SK-N-SH (cell line): ENCODE data around the gene ASZ1. TPM values are rescaled to one million over a fixed set of nuclear protein-coding genes. Genes with fewer than 3 reads are reported as not detected.

Experiments used
- CTCF ChIA-PET: fragments of 300-600, 350-600 bp; formaldehyde crosslinking; extraction: SDS; loops from one replicate; lab custom pipeline; 2021; lab: Yijun Ruan, JAX
- POLR2A ChIA-PET: fragments of 350-600 bp; sonication (Branson Sonifier 250); formaldehyde crosslinking; extraction: SDS; loops from one replicate; lab custom pipeline; 2020; ENCODE audit warnings: antibody characterized with exemption, inconsistent platforms; lab: Yijun Ruan, JAX
- DNase-seq: peaks from one replicate; pipeline ENCODE4 v3.0.0; 2012
- H2AFZ ChIP-seq: fragments of 200-600 bp; sonication (generic); 2 replicates; pipeline ENCODE4 v1.8.1; 2016; ENCODE audit warnings: antibody characterized with exemption, mild to moderate bottlenecking, low read depth
- H3F3A ChIP-seq: fragments of 200-600 bp; sonication (generic); replicated peaks from 2 replicates; pipeline ENCODE3; 2016; ENCODE audit warnings: antibody characterized with exemption, mild to moderate bottlenecking; ENCODE audit not compliant: insufficient read depth
- H3K27ac ChIP-seq, 2 experiments: fragments of 200-500 bp in 1 of 2; fragments of 200-600 bp in 1 of 2; sonication (Bioruptor generic) in 1 of 2; sonication (generic), shearing (Covaris generic) in 1 of 2; 2 replicates each; pipeline versions ENCODE4 v1.5.1 to v1.6.1; 2014 to 2016; ENCODE audit warnings: low read depth in 2 of 2, inconsistent platforms in 1 of 2, low read length in 1 of 2, mild to moderate bottlenecking in 1 of 2, mixed read lengths in 1 of 2
- H3K27me3 ChIP-seq: fragments of 200-600 bp; sonication (generic), shearing (Covaris generic); 2 replicates; pipeline ENCODE4 v1.6.1; 2016; ENCODE audit warnings: mixed run types; ENCODE audit not compliant: insufficient read depth
- H3K36me3 ChIP-seq, 2 experiments: fragments of 200-500 bp in 1 of 2; fragments of 200-600 bp in 1 of 2; sonication (Bioruptor generic) in 1 of 2; sonication (generic) in 1 of 2; replicated peaks in 1 of 2; 2 replicates each; pipeline versions ENCODE3 to v1.5.1; 2014 to 2016; ENCODE audit warnings: low read length in 1 of 2, mild to moderate bottlenecking in 1 of 2; ENCODE audit not compliant: insufficient read depth in 2 of 2, control insufficient read depth in 1 of 2
- H3K4me1 ChIP-seq, 2 experiments: fragments of 200-500 bp in 1 of 2; fragments of 200-600 bp in 1 of 2; sonication (Bioruptor generic) in 1 of 2; sonication (generic), shearing (Covaris generic) in 1 of 2; 2 replicates each; pipeline versions ENCODE4 v1.5.1 to v1.6.1; 2014 to 2016; ENCODE audit warnings: low read depth in 1 of 2, low read length in 1 of 2, mixed run types in 1 of 2; ENCODE audit not compliant: insufficient read depth in 2 of 2, control insufficient read depth in 1 of 2
- H3K4me2 ChIP-seq: fragments of 200-600 bp; sonication (generic), shearing (Covaris generic); 2 replicates; pipeline ENCODE4 v1.6.1; 2017; ENCODE audit warnings: mixed run types
- H3K4me3 ChIP-seq, 2 experiments: fragments of 200-500 bp in 1 of 2; fragments of 200-600 bp in 1 of 2; sonication (Bioruptor generic) in 1 of 2; sonication (generic), shearing (Covaris generic) in 1 of 2; 2 replicates each; pipeline versions ENCODE4 v1.5.1 to v1.8.1; 2014 to 2016; ENCODE audit warnings: low read depth in 2 of 2, inconsistent platforms in 1 of 2, low read length in 1 of 2, mild to moderate bottlenecking in 1 of 2, mixed read lengths in 1 of 2, moderate library complexity in 1 of 2
- H3K79me2 ChIP-seq: fragments of 200-600 bp; sonication (generic); 2 replicates; pipeline ENCODE4 v1.8.1; 2017; ENCODE audit warnings: mild to moderate bottlenecking; ENCODE audit not compliant: insufficient read depth
- H3K9ac ChIP-seq: fragments of 200-600 bp; sonication (generic); 2 replicates; pipeline ENCODE4 v1.6.1; 2017; ENCODE audit warnings: mixed run types
- H3K9me2 ChIP-seq: fragments of 200-600 bp; sonication (generic); 2 replicates; pipeline ENCODE4 v1.6.1; 2017; ENCODE audit warnings: mixed run types
- H3K9me3 ChIP-seq: fragments of 200-600 bp; sonication (generic); 2 replicates; pipeline ENCODE4 v1.6.1; 2017; ENCODE audit warnings: mixed run types, mild to moderate bottlenecking, moderate library complexity
- H4K20me1 ChIP-seq: fragments of 200-600 bp; sonication (generic); 2 replicates; pipeline ENCODE4 v1.6.1; 2017; ENCODE audit warnings: mild to moderate bottlenecking, mixed run types; ENCODE audit not compliant: insufficient read depth
- EP300 ChIP-seq, 2 experiments: IDR thresholded peaks; 2 replicates each; pipeline versions ENCODE4 v1.4.0 to v1.6.1; 2012; ENCODE audit warnings: borderline replicate concordance in 1 of 2, low read depth in 1 of 2, low read length in 1 of 2
- EZH2phosphoT487 ChIP-seq: fragments of 200-600 bp; sonication (generic); IDR thresholded peaks from 2 replicates; pipeline ENCODE4 v1.6.1; 2017; ENCODE audit warnings: low read depth, mixed run types, mild to moderate bottlenecking, antibody characterized with exemption, moderate library complexity, borderline replicate concordance
- FOXJ3 ChIP-seq: sonication (generic); formaldehyde crosslinking; IDR thresholded peaks from 2 replicates; pipeline ENCODE4 v1.5.1; 2020; ENCODE audit warnings: mild to moderate bottlenecking, missing genetic modification reagents
- FOXM1 ChIP-seq: IDR thresholded peaks from 2 replicates; pipeline ENCODE4 v1.4.0; 2012; ENCODE audit warnings: low read depth, mild to moderate bottlenecking
- GABPA ChIP-seq: IDR thresholded peaks from 2 replicates; pipeline ENCODE4 v1.4.0; 2012; ENCODE audit warnings: low read depth, mild to moderate bottlenecking
- IRF3 ChIP-seq: fragments of 150-350 bp; IDR thresholded peaks from 2 replicates; pipeline ENCODE4 v1.6.1; 2016; ENCODE audit warnings: mild to moderate bottlenecking, low read depth, low read length
- JUND ChIP-seq: IDR thresholded peaks from 2 replicates; pipeline ENCODE4 v1.4.0; 2012
- MAX ChIP-seq: IDR thresholded peaks from 2 replicates; pipeline ENCODE4 v1.4.0; 2012; ENCODE audit warnings: low read depth
- NFIC ChIP-seq: IDR thresholded peaks from 2 replicates; pipeline ENCODE4 v1.4.0; 2012; ENCODE audit warnings: borderline replicate concordance
- PBX3 ChIP-seq: IDR thresholded peaks from 2 replicates; pipeline ENCODE4; 2012
- POLR2AphosphoS5 ChIP-seq: IDR thresholded peaks from 2 replicates; pipeline ENCODE4 v1.6.1; 2012; ENCODE audit warnings: low read depth, low read length
- RAD21 ChIP-seq: IDR thresholded peaks from 2 replicates; pipeline ENCODE4 v1.6.1; 2012; ENCODE audit warnings: mild to moderate bottlenecking, low read length
- RCOR1 ChIP-seq: fragments of 150-350 bp; IDR thresholded peaks from 2 replicates; pipeline ENCODE4 v1.6.1; 2017; ENCODE audit warnings: antibody characterized with exemption, low read length
- REST ChIP-seq: IDR thresholded peaks from 2 replicates; pipeline ENCODE4 v1.6.1; 2012; ENCODE audit warnings: mild to moderate bottlenecking, low read depth, low read length, moderate library complexity
- RXRA ChIP-seq: IDR thresholded peaks from 2 replicates; pipeline ENCODE4 v1.4.0; 2012; ENCODE audit warnings: low read depth, mild to moderate bottlenecking, borderline replicate concordance
- TEAD4 ChIP-seq: IDR thresholded peaks from 2 replicates; pipeline ENCODE4 v1.4.0; 2012; ENCODE audit warnings: mild to moderate bottlenecking, borderline replicate concordance; ENCODE audit not compliant: insufficient read depth
- YY1 ChIP-seq: IDR thresholded peaks from 2 replicates; pipeline ENCODE4 v1.4.0; 2012; ENCODE audit warnings: low read depth, mild to moderate bottlenecking
- WGBS: methylation state at CpG from one replicate; pipeline ENCODE4 v1.1.6; 2017; ENCODE audit warnings: low lambda C conversion rate; 5-methylcytosine and 5-hydroxymethylcytosine counted together
- polyA plus RNA-seq, 3 experiments: library from polyadenylated mRNA; depleted of rRNA; stranded (reverse); fragments of >200 nt; gene quantifications; 2 replicates each; pipeline ENCODE4 v1.2.3, GENCODE V29; 2012
- TF ChIP-seq, protein P1 (sequence below): IDR thresholded peaks from 2 replicates; pipeline ENCODE4 v1.4.0; 2012; ENCODE audit warnings: low read depth, borderline replicate concordance
- TF ChIP-seq, protein P2 (sequence below): fragments of 200-600 bp; sonication (generic); IDR thresholded peaks from 2 replicates; pipeline ENCODE4 v1.6.1; 2017; ENCODE audit warnings: antibody characterized with exemption, mild to moderate bottlenecking, moderate library complexity
- TF ChIP-seq, protein P3 (sequence below): fragments of 150-350 bp; IDR thresholded peaks from 2 replicates; pipeline ENCODE4 v1.6.1; 2017; ENCODE audit warnings: antibody characterized with exemption, low read length, low read depth, borderline replicate concordance

Gene ASZ1
- polyA plus RNA-seq, 1 of the 3 experiments (the other 2 are of a cell fraction): not detected

- Histone ChIP-seq H3K9me2 (no peaks in the 10 kb centered on the region), H3K36me3 (no peaks in the 10 kb centered on the region), H3K4me1 (no peaks in the 10 kb centered on the region), H2AFZ (no peak overlapping the region), H4K20me1 (no peaks in the 10 kb centered on the region; the same call in 1 of the 2 replicates), H3K9me3 (no peaks in the 10 kb centered on the region), H3K27ac (no peak overlapping the region), H3K9ac (no peak overlapping the region), H3K27me3 (peaks cover 10% of the 10 kb centered on the region; the same call in 1 of the 2 replicates), H3K4me3 (no peak overlapping the region), H3F3A (no peaks in the 10 kb centered on the region), H3K79me2 (no peaks in the 10 kb centered on the region), H3K4me2 (no peak overlapping the region)
- CTCF ChIA-PET: interaction anchor here (0.9 kb wide), 1 partner anchor 12 kb away, joined by 4 read pairs; no protein-coding TSS in a partner anchor
- POLR2A ChIA-PET: no interaction called here
- 13% methylated on average over 5 of the region's 5 CpGs for WGBS
- no peak for DNase-seq
- TF ChIP-seq REST: no peak
- no peak for TF ChIP-seq FOXJ3
- no peak for TF ChIP-seq EZH2phosphoT487
- TF ChIP-seq IRF3: no peak
- no peak for TF ChIP-seq EP300 (IDR thresholded peaks at IDR 0.05; ENCODE audit: borderline replicate concordance in 1 of 2, low read depth in 1 of 2, low read length in 1 of 2)
- no peak for TF ChIP-seq RCOR1
- no peak for TF ChIP-seq MAX
- no peak for TF ChIP-seq PBX3
- no peak for TF ChIP-seq JUND
- no peak for TF ChIP-seq RAD21
- TF ChIP-seq TEAD4: no peak
- TF ChIP-seq, protein P1, sequence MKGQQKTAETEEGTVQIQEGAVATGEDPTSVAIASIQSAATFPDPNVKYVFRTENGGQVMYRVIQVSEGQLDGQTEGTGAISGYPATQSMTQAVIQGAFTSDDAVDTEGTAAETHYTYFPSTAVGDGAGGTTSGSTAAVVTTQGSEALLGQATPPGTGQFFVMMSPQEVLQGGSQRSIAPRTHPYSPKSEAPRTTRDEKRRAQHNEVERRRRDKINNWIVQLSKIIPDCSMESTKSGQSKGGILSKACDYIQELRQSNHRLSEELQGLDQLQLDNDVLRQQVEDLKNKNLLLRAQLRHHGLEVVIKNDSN: no peak
- TF ChIP-seq POLR2AphosphoS5: no peak
- no peak for TF ChIP-seq NFIC
- TF ChIP-seq GABPA: no peak
- TF ChIP-seq FOXM1: no peak
- TF ChIP-seq, protein P2, sequence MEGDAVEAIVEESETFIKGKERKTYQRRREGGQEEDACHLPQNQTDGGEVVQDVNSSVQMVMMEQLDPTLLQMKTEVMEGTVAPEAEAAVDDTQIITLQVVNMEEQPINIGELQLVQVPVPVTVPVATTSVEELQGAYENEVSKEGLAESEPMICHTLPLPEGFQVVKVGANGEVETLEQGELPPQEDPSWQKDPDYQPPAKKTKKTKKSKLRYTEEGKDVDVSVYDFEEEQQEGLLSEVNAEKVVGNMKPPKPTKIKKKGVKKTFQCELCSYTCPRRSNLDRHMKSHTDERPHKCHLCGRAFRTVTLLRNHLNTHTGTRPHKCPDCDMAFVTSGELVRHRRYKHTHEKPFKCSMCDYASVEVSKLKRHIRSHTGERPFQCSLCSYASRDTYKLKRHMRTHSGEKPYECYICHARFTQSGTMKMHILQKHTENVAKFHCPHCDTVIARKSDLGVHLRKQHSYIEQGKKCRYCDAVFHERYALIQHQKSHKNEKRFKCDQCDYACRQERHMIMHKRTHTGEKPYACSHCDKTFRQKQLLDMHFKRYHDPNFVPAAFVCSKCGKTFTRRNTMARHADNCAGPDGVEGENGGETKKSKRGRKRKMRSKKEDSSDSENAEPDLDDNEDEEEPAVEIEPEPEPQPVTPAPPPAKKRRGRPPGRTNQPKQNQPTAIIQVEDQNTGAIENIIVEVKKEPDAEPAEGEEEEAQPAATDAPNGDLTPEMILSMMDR: no peak
- no peak for TF ChIP-seq YY1
- TF ChIP-seq RXRA: no peak
- TF ChIP-seq, protein P3, sequence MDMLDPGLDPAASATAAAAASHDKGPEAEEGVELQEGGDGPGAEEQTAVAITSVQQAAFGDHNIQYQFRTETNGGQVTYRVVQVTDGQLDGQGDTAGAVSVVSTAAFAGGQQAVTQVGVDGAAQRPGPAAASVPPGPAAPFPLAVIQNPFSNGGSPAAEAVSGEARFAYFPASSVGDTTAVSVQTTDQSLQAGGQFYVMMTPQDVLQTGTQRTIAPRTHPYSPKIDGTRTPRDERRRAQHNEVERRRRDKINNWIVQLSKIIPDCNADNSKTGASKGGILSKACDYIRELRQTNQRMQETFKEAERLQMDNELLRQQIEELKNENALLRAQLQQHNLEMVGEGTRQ: no peak
These were observed 43.5 kb upstream of the ASZ1 start for GRCh38 chr7:117470777-117471176.
